Inflammatory macrophage (primary cell): ENCODE results near the gene CPAMD8.

Experiments
- DNase-seq, 2 donors: peaks; one replicate each; pipeline ENCODE4 v3.0.0-alpha.2; 2020 to 2022

CPAMD8 gene

GRCh38 chr19:16869331-16869972 is 157.2 kb downstream of the CPAMD8 start:
- no peak for DNase-seq

GRCh38 chr19:16868423-16869130 is 158.0 kb downstream of the CPAMD8 start:
- no peak for DNase-seq

GRCh38 chr19:16867211-16867610 is 159.4 kb downstream of the CPAMD8 start:
- no peak for DNase-seq

- DNase-seq = peak; percentile 69 to 79
Observed at GRCh38 chr19:16862826-16863415, 163.7 kb downstream of the CPAMD8 start.

- no peak for DNase-seq
Observed at GRCh38 chr19:16861834-16862233, 164.8 kb downstream of the CPAMD8 start.

- no peak for DNase-seq
Observed at GRCh38 chr19:16861011-16861410, 165.6 kb downstream of the CPAMD8 start.

GRCh38 chr19:16860118-16860517 is 166.5 kb downstream of the CPAMD8 start:
- no peak for DNase-seq

- DNase-seq = no peak
Observed at GRCh38 chr19:16859626-16860025, 167.0 kb downstream of the CPAMD8 start.

GRCh38 chr19:16856091-16856490 is 170.5 kb downstream of the CPAMD8 start:
- no peak for DNase-seq

- no peak for DNase-seq
Observed at GRCh38 chr19:16853066-16853465, 173.5 kb downstream of the CPAMD8 start.

- DNase-seq = no peak
Observed at GRCh38 chr19:16851031-16851712, 175.4 kb downstream of the CPAMD8 start.

GRCh38 chr19:16850133-16850532 is 176.5 kb downstream of the CPAMD8 start:
- DNase-seq = no peak

- no peak for DNase-seq
Observed at GRCh38 chr19:16849168-16849567, 177.4 kb downstream of the CPAMD8 start.

- peak; percentile 70 to 72 for DNase-seq
Observed at GRCh38 chr19:16847430-16847829, 179.2 kb downstream of the CPAMD8 start.

GRCh38 chr19:16846901-16847300 is 179.7 kb downstream of the CPAMD8 start:
- no peak for DNase-seq
